HL-60 (cell line): ENCODE data around the gene FAM221B.

Source experiments
- DNase-seq, 2 experiments: peaks; one replicate each; pipeline ENCODE4 v3.0.0-alpha.2; 2010 to 2020; ENCODE audit warnings: low read depth in 1 of 2, low spot score in 1 of 2
- H3K27ac ChIP-seq: fragments of 250-450 bp; sonication (Bioruptor Pico); replicated peaks from 2 replicates; pipeline ENCODE4 v1.5.1; 2020; ENCODE audit warnings: mild to moderate bottlenecking, moderate library complexity
- H3K27me3 ChIP-seq: fragments of 250-450 bp; sonication (Bioruptor Pico); 2 replicates; pipeline ENCODE4 v1.5.1; 2021; ENCODE audit warnings: mild to moderate bottlenecking, moderate library complexity; ENCODE audit not compliant: insufficient read depth, poor library complexity, severe bottlenecking
- H3K4me3 ChIP-seq: replicated peaks from 2 replicates; pipeline ENCODE4 v1.5.1; 2011; ENCODE audit warnings: mild to moderate bottlenecking, control low read depth, low read length; ENCODE audit not compliant: insufficient read depth
- GABPA ChIP-seq: IDR thresholded peaks from 2 replicates; pipeline ENCODE4 v1.6.1; 2012; ENCODE audit warnings: low read depth
- POLR2AphosphoS5 ChIP-seq: IDR thresholded peaks from 2 replicates; pipeline ENCODE4 v1.6.1; 2012; ENCODE audit warnings: low read depth
- SPI1 ChIP-seq: IDR thresholded peaks from 2 replicates; pipeline ENCODE4 v1.6.1; 2012; ENCODE audit warnings: low read depth, mild to moderate bottlenecking, borderline replicate concordance
- TF ChIP-seq, protein P1 (sequence below): IDR thresholded peaks from one replicate; pipeline ENCODE4 v1.5.1; 2011; ENCODE audit warnings: low read length, control low read depth, inconsistent platforms; ENCODE audit not compliant: insufficient read depth
- TF ChIP-seq, protein P2 (sequence below): IDR thresholded peaks from 2 replicates; pipeline ENCODE4 v1.6.1; 2012; ENCODE audit warnings: low read depth; ENCODE audit not compliant: insufficient replicate concordance

The FAM221B gene

DNA sequence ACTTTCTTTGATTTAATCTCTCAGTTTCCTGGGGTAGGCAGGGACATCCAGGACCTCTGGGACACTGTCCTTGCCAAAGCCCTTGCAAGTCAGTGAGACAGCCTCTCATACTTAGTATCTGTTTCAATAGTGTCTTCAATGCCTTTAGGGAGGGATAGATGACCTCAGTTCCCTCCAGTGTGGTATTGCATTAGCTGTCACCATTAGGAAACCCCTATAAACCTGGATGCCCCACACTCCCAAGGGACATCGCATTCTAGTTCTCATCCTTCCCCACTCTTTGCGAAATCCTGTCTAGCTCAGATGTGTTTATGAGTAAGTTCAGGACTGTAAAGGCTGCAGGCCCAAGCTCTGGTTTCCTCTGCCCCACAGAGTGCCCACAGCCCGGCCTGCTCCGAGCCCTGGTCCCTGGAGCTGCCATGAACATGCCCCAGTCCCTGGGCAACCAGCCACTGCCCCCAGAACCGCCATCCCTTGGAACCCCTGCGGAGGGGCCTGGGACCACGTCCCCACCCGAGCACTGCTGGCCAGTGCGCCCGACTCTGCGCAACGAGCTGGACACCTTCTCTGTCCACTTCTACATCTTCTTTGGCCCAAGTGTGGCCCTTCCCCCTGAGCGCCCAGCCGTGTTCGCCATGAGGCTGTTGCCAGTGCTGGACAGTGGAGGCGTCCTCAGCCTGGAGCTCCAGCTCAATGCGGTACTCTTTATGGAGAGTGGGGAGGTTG, 13.7 kb upstream of the FAM221B start:
- H3K27ac ChIP-seq, result no peak overlapping the region
- TF ChIP-seq POLR2AphosphoS5, result no peak
- H3K27me3 ChIP-seq, result peaks cover 34% of the 10 kb centered on the region
- DNase-seq, result no peak
- no peak overlapping the region for H3K4me3 ChIP-seq

DNA sequence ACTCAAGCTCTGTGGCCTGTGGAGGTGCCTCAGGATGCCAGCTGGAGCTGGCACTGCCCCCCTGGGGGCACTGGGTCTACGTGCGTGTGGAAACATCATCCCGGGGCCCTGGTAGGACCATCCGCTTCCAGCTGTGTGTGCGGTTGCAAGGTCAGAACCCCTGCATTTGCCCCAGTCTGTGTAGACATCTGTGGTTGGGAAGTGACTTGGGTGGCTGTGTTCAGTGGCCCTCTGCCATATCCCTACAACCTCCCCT, 13.0 kb upstream of the FAM221B start:
- Histone ChIP-seq H3K27ac (no peak overlapping the region), H3K27me3 (peaks cover 34% of the 10 kb centered on the region), H3K4me3 (no peak overlapping the region)
- no peak for DNase-seq
- TF ChIP-seq, protein P1, sequence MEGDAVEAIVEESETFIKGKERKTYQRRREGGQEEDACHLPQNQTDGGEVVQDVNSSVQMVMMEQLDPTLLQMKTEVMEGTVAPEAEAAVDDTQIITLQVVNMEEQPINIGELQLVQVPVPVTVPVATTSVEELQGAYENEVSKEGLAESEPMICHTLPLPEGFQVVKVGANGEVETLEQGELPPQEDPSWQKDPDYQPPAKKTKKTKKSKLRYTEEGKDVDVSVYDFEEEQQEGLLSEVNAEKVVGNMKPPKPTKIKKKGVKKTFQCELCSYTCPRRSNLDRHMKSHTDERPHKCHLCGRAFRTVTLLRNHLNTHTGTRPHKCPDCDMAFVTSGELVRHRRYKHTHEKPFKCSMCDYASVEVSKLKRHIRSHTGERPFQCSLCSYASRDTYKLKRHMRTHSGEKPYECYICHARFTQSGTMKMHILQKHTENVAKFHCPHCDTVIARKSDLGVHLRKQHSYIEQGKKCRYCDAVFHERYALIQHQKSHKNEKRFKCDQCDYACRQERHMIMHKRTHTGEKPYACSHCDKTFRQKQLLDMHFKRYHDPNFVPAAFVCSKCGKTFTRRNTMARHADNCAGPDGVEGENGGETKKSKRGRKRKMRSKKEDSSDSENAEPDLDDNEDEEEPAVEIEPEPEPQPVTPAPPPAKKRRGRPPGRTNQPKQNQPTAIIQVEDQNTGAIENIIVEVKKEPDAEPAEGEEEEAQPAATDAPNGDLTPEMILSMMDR, result no peak
- TF ChIP-seq GABPA, result no peak
- TF ChIP-seq, protein P2, sequence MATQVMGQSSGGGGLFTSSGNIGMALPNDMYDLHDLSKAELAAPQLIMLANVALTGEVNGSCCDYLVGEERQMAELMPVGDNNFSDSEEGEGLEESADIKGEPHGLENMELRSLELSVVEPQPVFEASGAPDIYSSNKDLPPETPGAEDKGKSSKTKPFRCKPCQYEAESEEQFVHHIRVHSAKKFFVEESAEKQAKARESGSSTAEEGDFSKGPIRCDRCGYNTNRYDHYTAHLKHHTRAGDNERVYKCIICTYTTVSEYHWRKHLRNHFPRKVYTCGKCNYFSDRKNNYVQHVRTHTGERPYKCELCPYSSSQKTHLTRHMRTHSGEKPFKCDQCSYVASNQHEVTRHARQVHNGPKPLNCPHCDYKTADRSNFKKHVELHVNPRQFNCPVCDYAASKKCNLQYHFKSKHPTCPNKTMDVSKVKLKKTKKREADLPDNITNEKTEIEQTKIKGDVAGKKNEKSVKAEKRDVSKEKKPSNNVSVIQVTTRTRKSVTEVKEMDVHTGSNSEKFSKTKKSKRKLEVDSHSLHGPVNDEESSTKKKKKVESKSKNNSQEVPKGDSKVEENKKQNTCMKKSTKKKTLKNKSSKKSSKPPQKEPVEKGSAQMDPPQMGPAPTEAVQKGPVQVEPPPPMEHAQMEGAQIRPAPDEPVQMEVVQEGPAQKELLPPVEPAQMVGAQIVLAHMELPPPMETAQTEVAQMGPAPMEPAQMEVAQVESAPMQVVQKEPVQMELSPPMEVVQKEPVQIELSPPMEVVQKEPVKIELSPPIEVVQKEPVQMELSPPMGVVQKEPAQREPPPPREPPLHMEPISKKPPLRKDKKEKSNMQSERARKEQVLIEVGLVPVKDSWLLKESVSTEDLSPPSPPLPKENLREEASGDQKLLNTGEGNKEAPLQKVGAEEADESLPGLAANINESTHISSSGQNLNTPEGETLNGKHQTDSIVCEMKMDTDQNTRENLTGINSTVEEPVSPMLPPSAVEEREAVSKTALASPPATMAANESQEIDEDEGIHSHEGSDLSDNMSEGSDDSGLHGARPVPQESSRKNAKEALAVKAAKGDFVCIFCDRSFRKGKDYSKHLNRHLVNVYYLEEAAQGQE, result no peak
- no peak for TF ChIP-seq POLR2AphosphoS5
- TF ChIP-seq SPI1, result no peak

DNA sequence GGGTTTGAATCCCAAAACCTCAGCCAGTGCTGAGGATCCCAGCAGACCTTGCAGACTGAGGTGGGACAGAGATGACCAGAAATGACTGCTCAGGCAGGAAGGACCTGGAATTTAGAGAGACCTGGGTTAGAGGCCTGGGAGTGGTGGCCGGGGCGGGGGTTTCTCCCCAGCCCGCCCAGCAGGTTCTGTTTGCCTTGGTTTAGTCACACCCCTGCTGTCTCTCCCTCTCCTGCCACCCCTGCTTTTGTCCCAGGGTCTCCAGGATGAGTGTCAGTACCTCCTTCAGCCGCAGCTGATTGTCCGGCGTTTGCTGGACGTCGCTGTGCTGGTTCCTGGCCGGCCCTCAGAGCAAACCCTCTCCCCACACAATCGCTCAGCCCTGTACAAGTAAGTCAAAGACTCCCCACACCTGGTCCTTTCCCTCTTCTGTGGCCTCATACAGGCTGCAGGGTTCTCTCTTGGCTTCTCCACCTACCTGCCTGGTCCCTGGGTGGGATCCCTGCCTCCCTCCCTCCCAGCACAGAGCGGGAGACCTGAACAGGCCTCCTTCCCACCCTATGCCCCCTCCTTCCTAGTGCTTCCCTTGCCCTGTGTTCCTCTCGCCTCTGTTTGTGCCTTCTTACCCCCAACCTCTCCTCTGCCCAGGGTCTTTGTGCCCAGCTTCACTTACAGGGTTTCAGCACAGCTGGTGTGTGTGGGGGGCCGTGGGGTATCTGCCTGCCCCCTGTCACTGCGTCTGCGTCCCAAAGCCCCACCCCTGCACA, 12.5 kb upstream of the FAM221B start:
- Histone ChIP-seq H3K27me3 (peaks cover 34% of the 10 kb centered on the region), H3K4me3 (no peak overlapping the region), H3K27ac (no peak overlapping the region)
- no peak for TF ChIP-seq GABPA
- no peak for TF ChIP-seq POLR2AphosphoS5
- TF ChIP-seq, protein P2, result no peak
- TF ChIP-seq SPI1, result no peak
- TF ChIP-seq, protein P1, result no peak
- no peak for DNase-seq

DNA sequence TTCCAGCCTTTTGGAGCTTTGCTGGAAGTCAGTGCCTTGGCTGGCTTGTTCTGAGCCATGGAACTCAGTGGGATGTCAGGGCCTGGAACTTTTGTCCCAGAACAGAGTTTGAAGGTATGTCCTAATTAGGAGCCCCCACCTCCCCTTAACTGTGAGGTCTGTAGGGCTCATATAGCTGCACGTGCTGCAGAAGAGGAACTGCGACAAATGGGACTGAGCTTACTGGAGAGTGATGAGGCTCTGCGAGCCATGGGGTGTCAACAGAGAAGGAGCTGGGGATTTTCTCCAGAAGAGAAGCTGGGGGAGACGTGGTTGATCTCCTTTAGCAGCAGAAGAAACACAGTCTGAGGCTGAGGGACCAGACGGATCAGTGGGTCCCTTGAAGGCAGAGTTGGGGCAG, 11.4 kb upstream of the FAM221B start:
- Histone ChIP-seq H3K27ac (no peak overlapping the region), H3K27me3 (peaks cover 34% of the 10 kb centered on the region), H3K4me3 (no peak overlapping the region)
- no peak for DNase-seq
- TF ChIP-seq SPI1, result peak; percentile 71
- no peak for TF ChIP-seq POLR2AphosphoS5

DNA sequence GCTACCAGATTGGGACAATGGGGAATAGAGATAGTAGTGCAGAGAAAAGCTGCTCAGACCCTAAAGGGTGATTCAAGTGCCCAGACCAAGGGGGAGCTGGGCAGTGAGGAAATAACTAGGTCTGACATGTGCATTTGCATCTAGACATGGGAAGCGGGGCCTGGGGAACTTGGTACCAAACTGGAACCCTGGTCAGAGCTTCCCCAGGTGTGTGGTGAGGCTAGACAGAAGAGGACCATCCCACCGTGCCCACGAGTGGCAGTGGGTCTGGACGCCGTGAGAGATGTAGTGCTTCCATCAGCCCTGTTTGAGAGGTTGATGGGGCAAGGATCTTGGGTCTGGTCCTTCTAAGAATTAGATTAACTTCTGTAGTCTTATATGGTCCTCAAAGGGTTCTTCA, 8.1 kb upstream of the FAM221B start:
- no peak for DNase-seq
- H3K4me3 ChIP-seq, result no peak overlapping the region
- no peak overlapping the region for H3K27ac ChIP-seq
- peaks cover 20% of the 10 kb centered on the region for H3K27me3 ChIP-seq
- no peak for TF ChIP-seq POLR2AphosphoS5
